ENCODE results near the gene EFCAB8.
"Not testable (repeated sequence)": the region's sequence is repeated elsewhere in the genome, so short reads cannot be mapped to it uniquely, and the experiment has no call there.

Gene EFCAB8

DNA sequence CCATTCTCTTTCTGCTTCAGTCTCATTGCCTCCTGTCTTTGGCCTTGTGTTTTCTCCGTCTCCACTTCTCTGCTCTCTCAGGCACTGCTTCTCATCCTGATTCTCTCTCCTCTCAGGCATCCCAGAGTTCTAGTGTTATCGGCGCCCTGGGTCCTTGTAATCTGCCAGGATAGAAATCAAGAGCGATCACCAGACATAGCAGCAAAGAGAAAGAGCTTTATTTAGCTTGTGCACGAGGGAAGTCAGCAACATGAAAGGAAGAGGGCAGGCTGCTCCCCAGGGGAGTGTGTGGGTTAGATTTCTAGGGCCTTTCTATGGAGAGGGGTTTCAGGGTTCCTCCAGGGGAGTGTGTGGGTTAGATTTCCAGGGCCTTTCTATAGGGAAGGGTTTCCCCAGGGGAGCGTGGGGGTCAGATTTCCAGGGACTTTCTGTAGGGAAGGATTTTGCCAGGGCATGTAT is 113.0 kb downstream of the EFCAB8 start:
- Mint-ChIP-seq H3K4me3 (no peak overlapping the region), H3K4me1 (ENCODE audit: low read depth in 2 of 2) (peaks cover 34 to 66% of the 10 kb centered on the region in 2 donors), H3K9me3 (peaks cover 0 to 6% of the 10 kb centered on the region in 2 donors), H3K27ac (no peak overlapping the region), H3K27me3 (no peaks in the 10 kb centered on the region), H3K36me3 (ENCODE audit: insufficient read depth) (peaks cover 31% of the 10 kb centered on the region)
- no peak for ATAC-seq (replicated peaks)
- no peak for DNase-seq

DNA sequence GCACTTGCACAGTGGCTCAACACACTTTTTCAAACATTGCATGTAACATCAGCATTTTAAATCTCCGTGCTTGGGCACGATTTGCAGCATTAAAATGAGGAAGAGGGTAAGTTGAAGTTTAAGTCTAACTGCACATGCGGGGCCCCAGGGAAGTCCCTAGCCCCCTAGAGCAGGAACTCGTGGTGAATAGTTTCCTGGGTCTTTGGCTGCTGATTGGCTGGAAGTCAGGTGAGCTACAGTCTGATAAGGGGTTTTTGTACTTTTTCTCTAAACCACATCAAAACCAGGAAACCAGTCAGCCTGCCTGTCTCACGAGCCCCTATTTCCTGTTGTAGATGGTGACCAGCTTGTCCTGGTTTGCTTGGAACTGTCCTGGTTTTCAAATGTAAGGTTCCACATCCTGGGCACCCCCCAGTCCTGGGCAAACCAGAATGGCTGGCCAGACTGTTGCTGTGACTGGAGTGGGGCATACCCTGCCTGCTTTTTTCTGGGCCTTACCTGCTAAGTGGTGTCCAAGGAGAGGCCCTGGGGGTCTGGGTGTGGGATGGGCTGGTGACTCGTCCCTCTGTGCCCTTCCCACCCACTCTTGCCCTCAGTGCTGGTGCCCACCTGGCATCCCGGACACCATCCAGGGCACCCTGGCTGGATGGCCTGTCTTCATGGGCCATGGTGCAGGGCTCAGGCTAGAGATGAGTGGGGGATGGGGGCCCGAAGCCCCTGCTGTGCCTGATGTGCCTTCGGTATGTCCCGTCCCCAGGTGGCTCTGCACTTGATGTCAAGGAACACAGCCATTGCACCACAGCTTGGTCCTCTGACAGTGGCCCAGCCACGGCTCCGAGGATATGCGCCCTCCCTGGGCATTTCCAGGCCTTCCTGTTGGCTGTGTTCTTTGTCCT is 113.7 kb downstream of the EFCAB8 start:
- Mint-ChIP-seq H3K9me3 (peaks cover 0 to 6% of the 10 kb centered on the region in 2 donors), H3K36me3 (ENCODE audit: insufficient read depth) (peaks cover 24% of the 10 kb centered on the region), H3K4me1 (ENCODE audit: low read depth in 2 of 2) (peaks cover 28 to 59% of the 10 kb centered on the region in 2 donors), H3K27me3 (no peaks in the 10 kb centered on the region), H3K27ac (no peak overlapping the region), H3K4me3 (no peak overlapping the region)
- DNase-seq (peak; percentile 73 to 78 (median 78)), ATAC-seq (replicated peaks) (peak; percentile 72)

DNA sequence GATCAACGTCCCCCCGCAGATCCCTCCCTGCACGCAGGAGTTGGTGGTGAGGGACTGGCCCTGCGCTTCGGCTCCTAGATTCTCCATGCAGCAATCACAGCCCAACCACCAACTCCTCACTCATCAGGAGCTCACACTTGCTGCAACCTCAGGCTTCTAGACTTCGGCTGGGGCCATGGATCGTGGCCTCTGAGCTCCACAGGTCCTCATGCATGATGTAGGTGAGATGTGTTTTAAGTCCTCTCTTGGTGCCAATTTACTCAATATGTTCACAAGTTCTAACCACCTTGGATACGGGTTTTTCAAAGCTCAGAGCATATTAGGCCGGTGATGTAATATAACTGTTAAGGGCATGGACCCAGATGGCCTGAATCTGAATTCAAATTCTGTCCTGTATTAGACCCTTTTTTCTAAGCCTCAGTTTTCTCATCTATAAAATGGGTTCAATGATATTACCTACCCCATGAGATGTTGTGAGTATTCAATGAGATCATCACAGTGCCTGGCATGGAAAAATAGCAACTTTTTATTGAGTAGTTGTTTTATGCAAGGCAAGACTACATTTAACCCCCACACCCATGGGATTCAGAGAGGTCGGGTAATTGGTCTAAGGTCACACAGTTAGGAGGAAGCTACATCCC is 114.5 kb downstream of the EFCAB8 start:
- ATAC-seq (replicated peaks), result no peak
- H3K9me3 Mint-ChIP-seq, result peaks cover 0 to 6% of the 10 kb centered on the region in 2 donors
- H3K36me3 Mint-ChIP-seq (ENCODE audit: insufficient read depth), result peaks cover 16% of the 10 kb centered on the region
- no peak overlapping the region for H3K27ac Mint-ChIP-seq
- no peaks in the 10 kb centered on the region for H3K27me3 Mint-ChIP-seq
- H3K4me1 Mint-ChIP-seq (ENCODE audit: low read depth in 2 of 2), result peaks cover 20 to 52% of the 10 kb centered on the region in 2 donors
- no peak for DNase-seq
- no peak overlapping the region for H3K4me3 Mint-ChIP-seq

DNA sequence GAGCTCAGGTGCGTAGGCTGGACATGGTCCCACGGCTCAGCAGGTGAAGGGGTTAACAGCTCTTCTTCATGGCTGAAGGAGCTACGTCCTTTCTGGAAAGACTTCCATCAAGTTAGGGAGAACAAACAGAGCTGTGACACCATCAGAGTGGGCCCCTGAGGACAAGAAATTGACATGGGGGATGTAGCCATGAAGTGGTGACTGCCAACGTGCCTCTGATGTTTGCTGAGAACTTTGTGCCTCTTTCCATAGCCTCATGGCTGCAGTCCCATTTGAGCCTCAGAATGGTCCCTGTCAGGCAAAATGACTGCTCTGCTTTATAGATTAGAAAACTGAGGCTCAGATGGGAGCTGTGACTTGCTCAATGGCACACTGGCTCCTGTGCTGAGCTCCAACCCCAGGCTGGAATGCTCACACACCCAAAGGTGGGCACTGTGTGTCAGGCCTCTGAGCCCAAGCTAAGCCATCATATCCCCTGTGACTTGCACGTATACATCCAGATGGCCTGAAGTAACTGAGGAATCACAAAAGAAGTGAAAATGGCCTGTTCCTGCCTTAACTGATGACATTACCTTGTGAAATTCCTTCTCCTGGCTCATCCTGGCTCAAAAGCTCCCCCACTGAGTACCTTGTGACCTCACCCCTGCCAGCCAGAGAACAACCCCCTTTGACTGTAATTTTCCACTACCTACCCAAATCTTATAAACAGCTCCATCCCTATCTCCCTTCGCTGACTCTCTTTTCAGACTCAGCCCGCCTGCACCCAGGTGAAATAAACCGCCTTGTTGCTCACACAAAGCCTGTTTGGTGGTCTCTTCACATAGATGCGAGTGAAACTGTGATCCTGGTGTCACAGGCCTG is 115.7 kb downstream of the EFCAB8 start:
- H3K27me3 Mint-ChIP-seq; H3K4me3 Mint-ChIP-seq; H3K9me3 Mint-ChIP-seq; H3K36me3 Mint-ChIP-seq (ENCODE audit: insufficient read depth); DNase-seq; H3K27ac Mint-ChIP-seq; ATAC-seq (replicated peaks): not testable (repeated sequence)
- peaks cover 9 to 42% of the 10 kb centered on the region in 2 donors for H3K4me1 Mint-ChIP-seq (ENCODE audit: low read depth in 2 of 2)

DNA sequence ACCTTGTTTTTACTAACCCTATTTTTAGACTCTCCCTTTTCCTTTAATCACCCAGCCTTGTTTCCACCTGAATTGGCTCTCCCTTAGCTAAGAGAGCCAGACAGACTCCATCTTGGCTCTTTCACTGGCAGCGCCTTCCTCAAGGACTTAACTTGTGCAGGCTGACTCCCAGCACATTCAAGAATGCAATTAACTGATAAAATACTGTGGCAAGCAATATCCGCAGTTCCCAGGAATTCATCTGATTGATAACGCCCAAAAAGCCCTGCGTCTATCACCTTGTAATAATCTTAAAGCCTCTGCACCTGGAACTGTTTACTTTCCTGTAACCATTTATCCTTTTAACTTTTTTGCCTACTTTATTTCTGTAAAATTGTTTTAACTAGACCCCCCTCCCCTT is 116.4 kb downstream of the EFCAB8 start:
- H3K27ac Mint-ChIP-seq, H3K4me3 Mint-ChIP-seq: not testable (repeated sequence)

DNA sequence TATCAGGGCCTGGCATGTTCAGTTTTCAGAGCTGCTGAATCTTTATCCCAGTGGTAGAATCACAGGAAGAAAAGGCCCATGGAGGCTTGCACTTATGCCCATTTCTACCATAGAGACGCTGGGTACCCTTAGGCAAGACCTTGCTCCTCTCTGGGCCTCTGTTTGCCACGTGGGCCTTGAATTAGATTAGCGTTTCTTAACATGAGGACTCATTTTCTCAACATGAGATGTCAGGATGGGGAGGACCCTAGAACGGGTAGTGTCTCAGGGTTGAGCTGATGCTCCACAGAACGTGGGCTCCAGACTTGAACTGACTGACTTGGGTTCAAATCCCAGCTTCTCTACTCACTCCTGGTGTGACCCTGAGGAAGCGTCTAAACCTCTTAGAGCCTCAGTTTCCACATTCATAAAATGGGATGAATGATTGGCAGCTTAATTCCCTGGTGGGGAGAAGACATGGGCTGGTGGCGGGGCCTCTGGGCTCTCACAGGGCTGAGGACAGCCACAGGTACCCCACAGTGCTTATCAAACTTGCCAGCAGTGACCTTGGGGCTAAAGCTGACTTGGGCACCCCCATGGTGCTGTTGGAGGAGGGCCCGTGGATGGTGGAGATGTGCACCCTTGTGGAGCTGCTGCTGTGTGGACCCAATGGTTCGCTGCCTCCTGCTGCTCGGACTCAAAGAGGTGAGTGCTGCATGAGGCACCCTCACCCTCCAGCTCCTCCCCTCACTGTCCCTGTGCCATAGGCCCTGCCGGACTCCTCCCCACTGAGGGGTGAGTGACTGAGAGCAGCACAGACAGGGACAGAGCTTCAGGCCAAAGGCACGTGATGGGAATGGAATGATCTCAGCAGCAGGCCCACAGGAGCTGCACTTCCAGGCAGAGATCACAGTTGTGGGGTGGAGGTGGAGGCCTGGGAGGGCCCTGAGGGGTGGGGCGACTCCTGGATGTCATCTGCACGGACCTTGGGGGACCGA is 117.3 kb downstream of the EFCAB8 start:
- H3K9me3 Mint-ChIP-seq, result peaks cover 0 to 6% of the 10 kb centered on the region in 2 donors
- H3K4me1 Mint-ChIP-seq (ENCODE audit: low read depth in 2 of 2), result peaks cover 4 to 32% of the 10 kb centered on the region in 2 donors
- peak overlapping the region in 1 of 2 donors; percentile 64 for H3K27ac Mint-ChIP-seq
- DNase-seq, result no peak
- H3K27me3 Mint-ChIP-seq, result no peaks in the 10 kb centered on the region
- ATAC-seq (replicated peaks), result no peak
- H3K36me3 Mint-ChIP-seq (ENCODE audit: insufficient read depth), result peaks cover 5% of the 10 kb centered on the region
- no peak overlapping the region for H3K4me3 Mint-ChIP-seq

More for the DNA sequence above, 116.4 kb downstream of the EFCAB8 start:
- H3K27me3 Mint-ChIP-seq; ATAC-seq (replicated peaks); H3K36me3 Mint-ChIP-seq (ENCODE audit: insufficient read depth); DNase-seq; H3K9me3 Mint-ChIP-seq: not testable (repeated sequence)
- peaks cover 5 to 36% of the 10 kb centered on the region in 2 donors for H3K4me1 Mint-ChIP-seq (ENCODE audit: low read depth in 2 of 2)

DNA sequence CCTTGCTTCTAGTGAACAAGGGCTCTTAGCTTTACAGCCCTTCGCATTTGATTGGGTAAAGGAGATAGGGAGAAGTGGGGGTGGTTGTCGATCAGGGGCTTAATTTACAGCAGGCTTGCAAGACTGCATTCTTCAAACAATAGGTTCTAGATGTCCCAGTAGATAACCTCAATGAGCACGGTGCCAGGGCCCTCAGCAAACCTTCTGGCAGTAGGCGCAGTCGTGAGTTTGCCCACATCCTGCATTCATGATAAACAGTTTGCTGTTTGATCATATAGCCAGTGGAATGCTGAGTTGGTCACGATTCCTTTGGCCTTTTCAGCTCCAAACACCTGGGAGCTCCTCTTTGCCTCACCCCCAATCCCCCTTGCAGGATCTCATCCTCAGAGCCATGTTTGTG is 118.0 kb downstream of the EFCAB8 start:
- no peaks in the 10 kb centered on the region for H3K27me3 Mint-ChIP-seq
- peaks cover 0 to 6% of the 10 kb centered on the region in 2 donors for H3K9me3 Mint-ChIP-seq
- H3K36me3 Mint-ChIP-seq (ENCODE audit: insufficient read depth), result peaks cover 6% of the 10 kb centered on the region
- H3K4me1 Mint-ChIP-seq (ENCODE audit: low read depth in 2 of 2), result peaks cover 8 to 34% of the 10 kb centered on the region in 2 donors
- no peak overlapping the region for H3K4me3 Mint-ChIP-seq
- peak overlapping the region in 1 of 2 donors; percentile 64 for H3K27ac Mint-ChIP-seq
- DNase-seq (no peak), ATAC-seq (replicated peaks) (no peak)

DNA sequence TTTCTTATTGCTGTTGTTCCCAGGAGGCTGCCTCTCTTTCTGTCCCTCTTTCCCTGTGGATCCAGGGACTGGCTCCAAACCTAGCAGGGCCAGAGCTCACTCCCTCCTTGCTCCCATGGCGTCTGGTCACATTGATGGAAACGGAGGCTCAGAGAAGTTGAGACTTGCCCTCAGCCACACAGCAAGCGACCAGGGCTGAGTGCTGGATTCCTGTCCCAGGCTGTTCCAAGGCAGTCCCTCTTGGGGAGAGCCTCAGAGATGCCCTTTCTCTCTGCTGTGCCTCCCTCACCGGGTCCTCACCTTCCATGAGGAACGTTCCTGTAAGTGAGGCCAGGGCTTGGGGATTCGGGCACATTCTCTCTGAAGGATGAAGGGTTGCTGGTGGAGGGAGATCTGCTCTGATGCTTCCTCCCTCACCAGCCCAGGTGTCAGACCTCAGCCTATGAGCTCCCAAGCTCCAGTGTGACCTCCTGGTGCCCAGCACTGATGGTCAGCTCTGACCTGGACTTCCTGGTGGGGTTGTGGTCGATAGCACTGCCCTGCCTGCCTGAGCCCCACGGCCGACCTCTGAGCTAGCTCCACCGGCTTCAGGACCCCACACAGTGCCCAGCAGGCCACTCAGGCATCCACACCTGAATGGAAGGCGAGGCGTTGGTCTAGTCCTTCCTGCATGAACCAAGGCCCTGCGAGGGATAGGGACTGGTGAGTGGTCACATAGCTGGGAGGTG is 118.7 kb downstream of the EFCAB8 start:
- peaks cover 8% of the 10 kb centered on the region for H3K36me3 Mint-ChIP-seq (ENCODE audit: insufficient read depth)
- peaks cover 0 to 6% of the 10 kb centered on the region in 2 donors for H3K9me3 Mint-ChIP-seq
- no peak overlapping the region for H3K27ac Mint-ChIP-seq
- no peak overlapping the region for H3K4me3 Mint-ChIP-seq
- ATAC-seq (replicated peaks) (no peak), DNase-seq (no peak)
- H3K27me3 Mint-ChIP-seq, result no peaks in the 10 kb centered on the region
- H3K4me1 Mint-ChIP-seq (ENCODE audit: low read depth in 2 of 2), result peaks cover 8 to 32% of the 10 kb centered on the region in 2 donors

DNA sequence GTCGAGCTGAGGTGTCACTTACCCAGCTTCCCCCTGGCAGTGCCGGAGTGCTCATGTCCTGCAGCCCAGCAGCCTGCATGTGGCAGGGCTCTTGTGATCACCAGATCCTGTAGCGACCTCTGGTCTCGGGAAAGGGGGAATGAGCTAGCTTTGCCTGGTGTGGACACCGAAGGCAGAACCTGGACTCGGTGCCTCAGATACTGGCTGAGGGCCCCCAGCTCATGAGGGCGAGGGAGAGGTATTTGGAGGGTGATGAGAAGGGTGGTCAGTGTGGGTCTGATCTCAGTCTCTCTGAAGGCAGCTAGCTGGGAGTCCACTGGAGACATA is 119.2 kb downstream of the EFCAB8 start:
- Mint-ChIP-seq H3K4me1 (ENCODE audit: low read depth in 2 of 2) (peaks cover 8 to 27% of the 10 kb centered on the region in 2 donors), H3K27me3 (no peaks in the 10 kb centered on the region), H3K4me3 (no peak overlapping the region), H3K9me3 (peaks cover 0 to 6% of the 10 kb centered on the region in 2 donors), H3K27ac (no peak overlapping the region), H3K36me3 (ENCODE audit: insufficient read depth) (peaks cover 7% of the 10 kb centered on the region)
- no peak for DNase-seq
- no peak for ATAC-seq (replicated peaks)

DNA sequence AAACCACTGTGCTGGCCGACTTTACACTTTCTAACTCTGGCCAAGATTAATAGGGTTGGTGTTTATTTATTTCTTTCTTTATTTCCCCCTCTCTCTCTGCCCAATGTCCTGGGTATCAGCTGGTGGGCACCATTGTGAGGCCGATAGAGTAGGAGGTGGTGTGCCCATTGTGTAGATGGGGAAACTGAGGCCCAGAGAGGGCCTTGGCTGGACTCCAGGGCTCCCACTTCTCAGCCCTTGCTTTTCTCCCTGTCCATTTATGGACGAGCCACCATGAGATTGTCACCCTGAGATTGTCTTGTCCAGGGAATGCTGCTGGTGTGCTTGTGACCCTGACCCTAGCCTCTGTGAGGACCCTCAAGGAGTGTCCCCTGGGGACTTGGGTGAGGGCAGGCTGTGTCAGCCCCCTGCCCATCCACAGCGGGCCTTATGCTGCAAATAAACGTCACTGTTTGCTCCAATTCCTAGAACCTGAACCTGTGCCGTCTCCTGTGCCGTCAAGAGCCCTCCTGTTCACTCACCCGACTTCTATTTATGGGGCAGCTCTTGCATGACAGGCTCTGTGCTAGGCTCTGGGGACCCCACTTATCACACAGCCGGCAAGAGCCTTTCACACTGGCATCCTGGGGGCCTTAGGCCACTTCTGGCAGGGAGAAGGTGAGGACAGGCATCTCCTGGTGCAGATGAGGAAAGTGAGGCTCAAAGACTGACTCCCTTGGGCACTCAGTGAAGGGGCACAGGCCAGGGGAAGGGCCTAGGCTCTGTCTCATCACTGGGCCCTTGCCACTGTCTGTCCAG is 120.7 kb downstream of the EFCAB8 start:
- ATAC-seq (replicated peaks), result no peak
- Mint-ChIP-seq H3K9me3 (peaks cover 0 to 6% of the 10 kb centered on the region in 2 donors), H3K4me1 (ENCODE audit: low read depth in 2 of 2) (peaks cover 8 to 20% of the 10 kb centered on the region in 2 donors), H3K36me3 (ENCODE audit: insufficient read depth) (peaks cover 5% of the 10 kb centered on the region), H3K4me3 (no peak overlapping the region), H3K27ac (peak overlapping the region in 1 of 2 donors; percentile 31), H3K27me3 (no peaks in the 10 kb centered on the region)
- no peak for DNase-seq

DNA sequence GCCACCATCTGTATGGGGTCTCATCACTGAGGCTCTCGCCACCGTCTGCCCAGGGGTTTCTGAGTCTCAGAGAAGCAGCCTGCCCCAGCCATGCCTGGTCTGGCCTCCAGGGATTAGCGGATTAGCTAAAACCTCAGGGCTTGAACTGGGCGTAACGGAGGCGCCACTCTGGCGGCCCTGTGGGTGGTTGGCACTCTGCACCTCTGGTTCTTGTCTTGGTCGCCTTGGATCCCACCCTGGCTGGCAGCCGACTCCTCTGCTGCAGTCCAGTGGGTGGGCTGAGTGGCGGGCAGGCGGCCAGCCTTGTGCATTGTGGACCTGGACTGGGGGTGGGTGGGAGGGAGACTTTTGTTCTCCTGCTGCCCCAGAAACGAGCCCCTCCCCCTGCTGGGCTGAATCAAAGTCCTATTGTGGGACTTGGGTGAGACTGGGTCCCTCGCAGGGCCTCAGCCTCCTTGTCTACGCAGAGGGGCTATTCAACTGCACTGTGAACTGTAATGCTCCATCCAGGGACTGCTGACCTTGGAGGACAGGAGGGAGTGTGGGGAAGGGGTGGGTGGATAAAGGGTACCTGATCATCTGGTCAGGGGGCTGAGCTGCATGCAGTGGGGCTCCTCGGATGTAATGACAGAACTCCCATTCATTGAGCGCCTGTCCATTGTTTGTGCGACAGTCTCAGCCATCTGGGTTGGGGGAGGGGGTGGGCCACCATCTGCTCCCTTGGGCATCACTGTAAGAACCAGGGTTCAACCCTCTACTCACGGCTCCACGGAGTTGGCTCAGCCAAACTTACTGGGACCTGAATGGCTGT is 121.6 kb downstream of the EFCAB8 start:
- Mint-ChIP-seq H3K27ac (peak overlapping the region in 1 of 2 donors; percentile 79), H3K4me3 (no peak overlapping the region), H3K9me3 (peaks cover 0 to 6% of the 10 kb centered on the region in 2 donors), H3K27me3 (no peaks in the 10 kb centered on the region), H3K4me1 (ENCODE audit: low read depth in 2 of 2) (peaks cover 8 to 12% of the 10 kb centered on the region in 2 donors), H3K36me3 (ENCODE audit: insufficient read depth) (peaks cover 3% of the 10 kb centered on the region)
- DNase-seq, result no peak
- ATAC-seq (replicated peaks), result no peak

Data from effector memory CD8-positive, alpha-beta T cell (primary cell).